IMR-90 (cell line): ENCODE measurements around the gene ZNF415. TPM values are rescaled to one million over a fixed set of nuclear protein-coding genes. Genes with fewer than 3 reads are reported as not detected.

ENCODE experiments used
- ATAC-seq: fragments of 200-7000 bp; cut with Tn5 transposase; 2 replicates; pipeline ENCODE4 v1.9.1; 2020; ENCODE audit warnings: low read depth, mild to moderate bottlenecking, moderate library complexity
- BruUV-seq: library from RNA; stranded (reverse); fragments of 400-500 nt; replicated peaks from 2 replicates; lab custom pipeline; 2021; lab: Mats Ljungman, UMichigan
- CTCF ChIA-PET: fragments of 300-600 bp; formaldehyde crosslinking; extraction: SDS; loops from one replicate; lab custom pipeline; 2021; ENCODE audit warnings: antibody characterized with exemption; lab: Yijun Ruan, JAX
- POLR2A ChIA-PET: fragments of 300-600 bp; sonication (Branson Sonifier 250); formaldehyde crosslinking; loops from one replicate; lab custom pipeline; 2022; ENCODE audit warnings: antibody characterized with exemption; ENCODE audit not compliant: unreplicated experiment; lab: Charles Lee
- DNase-seq: peaks from one replicate; pipeline ENCODE4 v3.0.0; 2013
- H2AFZ ChIP-seq: replicated peaks from 2 replicates; pipeline ENCODE3; 2013; ENCODE audit warnings: low read length, mild to moderate bottlenecking; ENCODE audit not compliant: poor library complexity
- H2AK5ac ChIP-seq: 2 replicates; pipeline ENCODE4 v1.6.1; 2013; ENCODE audit warnings: low read depth, low read length, inconsistent platforms
- H2AK9ac ChIP-seq: replicated peaks from 2 replicates; pipeline ENCODE3; 2013; ENCODE audit warnings: mild to moderate bottlenecking, low read depth, low read length, moderate library complexity; ENCODE audit not compliant: poor library complexity
- H2BK120ac ChIP-seq: 2 replicates; pipeline ENCODE4 v1.6.1; 2013; ENCODE audit warnings: low read depth, low read length, inconsistent platforms
- H2BK15ac ChIP-seq: 3 replicates; pipeline ENCODE4 v1.6.1; 2013; ENCODE audit warnings: low read depth, low read length, inconsistent platforms
- H2BK20ac ChIP-seq: 2 replicates; pipeline ENCODE4 v1.6.1; 2013; ENCODE audit warnings: low read depth, mild to moderate bottlenecking, inconsistent platforms, low read length, moderate library complexity
- H2BK5ac ChIP-seq: 2 replicates; pipeline ENCODE4 v1.6.1; 2013; ENCODE audit warnings: mild to moderate bottlenecking, low read depth, low read length, inconsistent platforms; ENCODE audit not compliant: poor library complexity, severe bottlenecking
- H3K14ac ChIP-seq: replicated peaks from 2 replicates; pipeline ENCODE4 v1.6.1; 2013; ENCODE audit warnings: low read depth, low read length, inconsistent platforms
- H3K18ac ChIP-seq: 2 replicates; pipeline ENCODE4 v1.6.1; 2013; ENCODE audit warnings: low read depth, low read length, control low read depth
- H3K23ac ChIP-seq: 2 replicates; pipeline ENCODE4 v1.6.1; 2013; ENCODE audit warnings: low read depth, low read length, inconsistent platforms
- H3K27ac ChIP-seq: 2 replicates; pipeline ENCODE4 v1.5.1; 2013; ENCODE audit warnings: mild to moderate bottlenecking, control low read depth, low read length; ENCODE audit not compliant: insufficient read depth
- H3K27me3 ChIP-seq: 2 replicates; pipeline ENCODE4 v1.6.1; 2013; ENCODE audit warnings: low read length; ENCODE audit not compliant: control insufficient read depth, insufficient read depth
- H3K36me3 ChIP-seq: 2 replicates; pipeline ENCODE4 v1.6.1; 2013; ENCODE audit warnings: low read length, mixed read lengths; ENCODE audit not compliant: control insufficient read depth, insufficient read depth
- H3K4ac ChIP-seq: 2 replicates; pipeline ENCODE4 v1.6.1; 2013; ENCODE audit warnings: low read depth, low read length, inconsistent platforms
- H3K4me1 ChIP-seq: 2 replicates; pipeline ENCODE4 v1.6.1; 2013; ENCODE audit warnings: low read length, mixed read lengths; ENCODE audit not compliant: control insufficient read depth, insufficient read depth
- H3K4me2 ChIP-seq: 2 replicates; pipeline ENCODE4 v1.6.1; 2013; ENCODE audit warnings: low read depth, mild to moderate bottlenecking, control low read depth, low read length, moderate library complexity
- H3K4me3 ChIP-seq: 2 replicates; pipeline ENCODE4 v1.5.1; 2013; ENCODE audit warnings: low read depth, mild to moderate bottlenecking, control low read depth, low read length, moderate library complexity; ENCODE audit not compliant: insufficient read depth
- H3K56ac ChIP-seq: 2 replicates; pipeline ENCODE4 v1.6.1; 2013; ENCODE audit warnings: low read length, inconsistent platforms; ENCODE audit not compliant: insufficient read depth; ENCODE audit errors: extremely low read depth
- H3K79me1 ChIP-seq, 2 experiments: 2 replicates each; pipeline ENCODE4 v1.6.1; 2013; ENCODE audit warnings: low read length in 2 of 2, inconsistent platforms in 1 of 2, low read depth in 1 of 2
- H3K9ac ChIP-seq: 2 replicates; pipeline ENCODE4 v1.6.1; 2013; ENCODE audit warnings: low read depth, low read length, control low read depth
- H3K9me1 ChIP-seq: 2 replicates; pipeline ENCODE4 v1.6.1; 2013; ENCODE audit warnings: low read length, inconsistent platforms; ENCODE audit not compliant: insufficient read depth
- H3K9me3 ChIP-seq: 2 replicates; pipeline ENCODE4 v1.6.1; 2013; ENCODE audit warnings: low read length; ENCODE audit not compliant: control insufficient read depth, insufficient read depth
- H4K20me1 ChIP-seq: 2 replicates; pipeline ENCODE4 v1.6.1; 2013; ENCODE audit warnings: low read length, inconsistent platforms; ENCODE audit not compliant: insufficient read depth
- H4K5ac ChIP-seq: 2 replicates; pipeline ENCODE4 v1.6.1; 2013; ENCODE audit warnings: mild to moderate bottlenecking, low read depth, low read length, control low read depth
- H4K8ac ChIP-seq, 2 experiments: 2 replicates each; pipeline ENCODE4 v1.6.1; 2013; ENCODE audit warnings: low read depth in 2 of 2, low read length in 2 of 2, control low read depth in 1 of 2, inconsistent platforms in 1 of 2
- H4K91ac ChIP-seq: 2 replicates; pipeline ENCODE4 v1.6.1; 2013; ENCODE audit warnings: low read depth, low read length, inconsistent platforms; ENCODE audit not compliant: insufficient read depth
- BHLHE40 ChIP-seq: fragments of 150-350 bp; IDR thresholded peaks from 2 replicates; pipeline ENCODE4 v1.6.1; 2016; ENCODE audit warnings: mild to moderate bottlenecking, low read depth, low read length
- CEBPB ChIP-seq: IDR thresholded peaks from 2 replicates; pipeline ENCODE4 v1.6.1; 2012; ENCODE audit warnings: low read depth, low read length, improper control_type of control experiment
- CHD1 ChIP-seq: IDR thresholded peaks from 2 replicates; pipeline ENCODE4 v1.6.1; 2012; ENCODE audit warnings: low read depth, low read length, improper control_type of control experiment
- MAFK ChIP-seq: IDR thresholded peaks from 2 replicates; pipeline ENCODE4 v1.6.1; 2012; ENCODE audit warnings: low read depth, low read length, improper control_type of control experiment
- MAZ ChIP-seq: IDR thresholded peaks from 2 replicates; pipeline ENCODE4 v1.6.1; 2012; ENCODE audit warnings: low read depth, mild to moderate bottlenecking, low read length, improper control_type of control experiment, moderate library complexity, borderline replicate concordance
- NFE2L2 ChIP-seq: fragments of 150-350 bp; IDR thresholded peaks from 2 replicates; pipeline ENCODE4 v1.6.1; 2016; ENCODE audit warnings: low read depth, mild to moderate bottlenecking, low read length
- RCOR1 ChIP-seq: IDR thresholded peaks from 2 replicates; pipeline ENCODE4 v1.6.1; 2012; ENCODE audit warnings: mild to moderate bottlenecking, low read length, improper control_type of control experiment; ENCODE audit not compliant: insufficient replicate concordance
- RFX5 ChIP-seq: IDR thresholded peaks from 2 replicates; pipeline ENCODE4 v1.8.0; 2012; ENCODE audit warnings: low read depth, mild to moderate bottlenecking, low read length, moderate library complexity
- SMC3 ChIP-seq: fragments of 150-350 bp; IDR thresholded peaks from 2 replicates; pipeline ENCODE4 v1.6.1; 2016; ENCODE audit warnings: low read depth, mild to moderate bottlenecking, antibody characterized with exemption, low read length, moderate library complexity
- dilution Hi-C: fragments of 300-500 bp; cut with HindIII; formaldehyde crosslinking; loops from one replicate; pipeline ENCODE4 v1.14.3; 2018; ENCODE audit warnings: low sequenced_read_pairs; ENCODE audit not compliant: unreplicated experiment
- in situ Hi-C: fragments of 300-500 bp; cut with MboI; formaldehyde crosslinking; loops from 3 replicates; pipeline ENCODE4 v1.14.3; 2019; ENCODE audit warnings: low sequenced_read_pairs, inconsistent platforms, mixed read lengths
- intact Hi-C: fragments of 100-400 bp; cut with micrococcal nuclease; formaldehyde crosslinking; loops from 2 replicates; pipeline ENCODE4 v1.10.0; 2022
- polyA plus RNA-seq, 3 experiments: library from polyadenylated mRNA; depleted of rRNA; stranded (reverse); fragments of >200 nt; gene quantifications; 2 replicates each; pipeline ENCODE4 v1.2.3, GENCODE V29; 2012; ENCODE audit warnings: low replicate concordance in 1 of 3
- total RNA-seq: library from RNA; depleted of rRNA; stranded (reverse); fragments of >200 nt; gene quantifications from 2 replicates; pipeline ENCODE4 v1.2.3, GENCODE V29; 2012
- TF ChIP-seq, protein P1 (sequence below): fragments of 150-350 bp; IDR thresholded peaks from 2 replicates; pipeline ENCODE4 v1.6.1; 2016; ENCODE audit warnings: low read depth, mild to moderate bottlenecking, low read length, moderate library complexity, borderline replicate concordance
- TF ChIP-seq, protein P2 (sequence below): fragments of 150-350 bp; IDR thresholded peaks from 2 replicates; pipeline ENCODE4 v1.6.1; 2017; ENCODE audit warnings: mild to moderate bottlenecking, antibody characterized with exemption, low read length, low read depth
- TF ChIP-seq, protein P3 (sequence below): conservative IDR thresholded peaks from 2 replicates; pipeline ENCODE4 v1.5.1; 2012; ENCODE audit warnings: mild to moderate bottlenecking, low read depth, low read length, improper control_type of control experiment

ZNF415 gene
- total and polyA plus RNA-seq, 2 of the 4 experiments (the other 2 are of a cell fraction), result 4.2 to 7.7 TPM

DNA sequence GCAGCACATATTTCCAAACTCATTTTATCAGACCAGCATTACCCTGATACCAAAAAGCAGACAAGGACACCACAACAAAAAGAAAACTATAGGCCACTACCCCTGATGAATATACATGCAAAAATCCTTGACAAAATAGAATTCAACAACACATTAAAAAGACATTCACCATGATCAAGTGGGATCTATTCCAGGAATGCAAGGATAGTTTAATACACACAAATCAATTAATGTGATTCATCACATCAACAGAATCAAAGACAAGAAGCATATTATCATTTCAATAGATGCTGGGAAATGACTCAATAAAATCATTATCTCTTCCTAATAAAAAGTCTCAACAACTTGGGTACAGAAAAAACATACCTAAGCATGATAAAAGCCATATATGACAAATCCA lies 14.9 kb upstream of the ZNF415 start:
- BruUV-seq, result no TSS peak
- Histone ChIP-seq H2AFZ (no peak overlapping the region), H3K36me3 (peaks cover 39% of the 10 kb centered on the region), H3K9me3 (peaks cover 39% of the 10 kb centered on the region), H4K20me1 (no peaks in the 10 kb centered on the region), H4K5ac (no peak overlapping the region), H3K79me1 (peaks cover 0 to 5% of the 10 kb centered on the region in 2 experiments; a peak in 1 of 4 replicates), H3K4me2 (no peak overlapping the region), H4K8ac (no peak overlapping the region), H2BK5ac (no peak overlapping the region), H3K23ac (no peak overlapping the region), H3K14ac (no peak overlapping the region), H3K9ac (no peak overlapping the region), H2AK9ac (no peak overlapping the region), H3K4me1 (no peaks in the 10 kb centered on the region), H2BK120ac (no peak overlapping the region), H2BK20ac (no peak overlapping the region), H4K91ac (no peak overlapping the region), H3K9me1 (no peaks in the 10 kb centered on the region), H2AK5ac (no peak overlapping the region), H3K27me3 (no peaks in the 10 kb centered on the region), H2BK15ac (no peak overlapping the region), H3K4ac (no peak overlapping the region), H3K56ac (no peak overlapping the region), H3K18ac (no peak overlapping the region), H3K27ac (no peak overlapping the region), H3K4me3 (no peak overlapping the region)
- intact Hi-C loops, result no loop called here
- ATAC-seq (no peak), DNase-seq (no peak)
- POLR2A ChIA-PET, result no interaction called here
- dilution Hi-C loops, result no loop called here
- no peak for TF ChIP-seq BHLHE40
- TF ChIP-seq CEBPB, result no peak
- TF ChIP-seq, protein P1, sequence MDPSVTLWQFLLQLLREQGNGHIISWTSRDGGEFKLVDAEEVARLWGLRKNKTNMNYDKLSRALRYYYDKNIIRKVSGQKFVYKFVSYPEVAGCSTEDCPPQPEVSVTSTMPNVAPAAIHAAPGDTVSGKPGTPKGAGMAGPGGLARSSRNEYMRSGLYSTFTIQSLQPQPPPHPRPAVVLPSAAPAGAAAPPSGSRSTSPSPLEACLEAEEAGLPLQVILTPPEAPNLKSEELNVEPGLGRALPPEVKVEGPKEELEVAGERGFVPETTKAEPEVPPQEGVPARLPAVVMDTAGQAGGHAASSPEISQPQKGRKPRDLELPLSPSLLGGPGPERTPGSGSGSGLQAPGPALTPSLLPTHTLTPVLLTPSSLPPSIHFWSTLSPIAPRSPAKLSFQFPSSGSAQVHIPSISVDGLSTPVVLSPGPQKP, result no peak
- TF ChIP-seq, protein P2, sequence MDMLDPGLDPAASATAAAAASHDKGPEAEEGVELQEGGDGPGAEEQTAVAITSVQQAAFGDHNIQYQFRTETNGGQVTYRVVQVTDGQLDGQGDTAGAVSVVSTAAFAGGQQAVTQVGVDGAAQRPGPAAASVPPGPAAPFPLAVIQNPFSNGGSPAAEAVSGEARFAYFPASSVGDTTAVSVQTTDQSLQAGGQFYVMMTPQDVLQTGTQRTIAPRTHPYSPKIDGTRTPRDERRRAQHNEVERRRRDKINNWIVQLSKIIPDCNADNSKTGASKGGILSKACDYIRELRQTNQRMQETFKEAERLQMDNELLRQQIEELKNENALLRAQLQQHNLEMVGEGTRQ, result no peak
- TF ChIP-seq CHD1, result no peak
- no peak for TF ChIP-seq NFE2L2
- TF ChIP-seq, protein P3, sequence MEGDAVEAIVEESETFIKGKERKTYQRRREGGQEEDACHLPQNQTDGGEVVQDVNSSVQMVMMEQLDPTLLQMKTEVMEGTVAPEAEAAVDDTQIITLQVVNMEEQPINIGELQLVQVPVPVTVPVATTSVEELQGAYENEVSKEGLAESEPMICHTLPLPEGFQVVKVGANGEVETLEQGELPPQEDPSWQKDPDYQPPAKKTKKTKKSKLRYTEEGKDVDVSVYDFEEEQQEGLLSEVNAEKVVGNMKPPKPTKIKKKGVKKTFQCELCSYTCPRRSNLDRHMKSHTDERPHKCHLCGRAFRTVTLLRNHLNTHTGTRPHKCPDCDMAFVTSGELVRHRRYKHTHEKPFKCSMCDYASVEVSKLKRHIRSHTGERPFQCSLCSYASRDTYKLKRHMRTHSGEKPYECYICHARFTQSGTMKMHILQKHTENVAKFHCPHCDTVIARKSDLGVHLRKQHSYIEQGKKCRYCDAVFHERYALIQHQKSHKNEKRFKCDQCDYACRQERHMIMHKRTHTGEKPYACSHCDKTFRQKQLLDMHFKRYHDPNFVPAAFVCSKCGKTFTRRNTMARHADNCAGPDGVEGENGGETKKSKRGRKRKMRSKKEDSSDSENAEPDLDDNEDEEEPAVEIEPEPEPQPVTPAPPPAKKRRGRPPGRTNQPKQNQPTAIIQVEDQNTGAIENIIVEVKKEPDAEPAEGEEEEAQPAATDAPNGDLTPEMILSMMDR, result no peak
- TF ChIP-seq RFX5, result no peak
- no peak for TF ChIP-seq RCOR1
- TF ChIP-seq MAZ, result no peak
- no peak for TF ChIP-seq MAFK
- no peak for TF ChIP-seq SMC3
- CTCF ChIA-PET, result no interaction called here
- in situ Hi-C loops, result no loop called here
